LoVo (cell line): Measurements from ENCODE around the gene AP5S1.
"Not testable (repeated sequence)": the region's sequence is repeated elsewhere in the genome, so short reads cannot be mapped to it uniquely, and the experiment has no call there.

Source experiments
- DNase-seq: peaks from one replicate; pipeline ENCODE4 v3.0.0-alpha.2; 2016; ENCODE audit warnings: low spot score

AP5S1 gene

DNA sequence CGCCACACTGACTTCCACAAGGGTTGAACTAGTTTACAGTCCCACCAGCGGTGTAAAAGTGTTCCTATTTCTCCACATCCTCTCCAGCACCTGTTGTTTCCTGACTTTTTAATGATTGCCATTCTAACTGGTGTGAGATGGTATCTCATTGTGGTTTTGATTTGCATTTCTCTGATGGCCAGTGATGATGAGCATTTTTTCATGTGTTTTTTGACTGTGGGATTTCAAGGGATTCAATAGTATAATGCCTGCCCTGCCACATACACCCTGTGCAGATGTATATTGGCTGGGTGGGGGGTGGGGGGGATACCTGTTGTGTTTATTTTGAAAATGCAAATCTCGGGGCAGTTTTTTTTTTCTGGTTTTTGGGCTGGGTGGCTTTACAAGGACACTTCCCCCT is 26.2 kb upstream of the AP5S1 start:
- DNase-seq = not testable (repeated sequence)

DNA sequence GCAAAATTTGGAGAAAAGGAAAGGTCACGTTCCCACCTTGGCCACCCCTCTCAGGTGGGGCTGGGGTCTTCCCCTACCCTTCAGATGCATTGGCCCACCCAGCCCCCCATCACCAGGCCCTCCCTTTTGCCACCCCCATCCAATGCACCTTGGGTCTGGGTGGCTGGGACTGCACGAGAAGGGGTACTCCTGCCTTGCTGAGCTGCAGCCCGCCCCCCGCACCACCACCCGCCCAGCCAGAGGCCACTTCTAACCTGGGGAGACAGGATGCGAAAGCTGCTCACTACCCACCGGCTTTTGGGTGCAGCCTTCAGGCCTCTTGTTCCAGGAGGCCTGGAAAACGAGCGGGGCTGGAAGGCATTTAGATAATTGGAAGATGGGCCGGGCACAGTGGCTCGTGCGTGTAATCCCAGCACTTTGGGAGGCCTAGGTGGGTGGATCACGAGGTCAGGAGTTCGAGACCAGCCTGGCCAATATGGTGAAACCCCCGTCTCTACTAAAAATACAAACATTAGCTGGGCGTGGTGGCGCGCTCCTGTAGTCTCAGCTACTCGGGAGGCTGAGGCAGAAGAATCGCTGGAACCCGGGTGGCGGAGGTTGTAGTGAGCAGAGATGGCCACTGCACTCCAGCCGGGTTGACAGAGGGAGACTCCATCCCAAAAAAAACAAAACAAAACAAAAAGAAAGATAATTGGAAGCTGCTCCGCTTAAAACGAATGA is 25.5 kb upstream of the AP5S1 start:
- DNase-seq = no peak

DNA sequence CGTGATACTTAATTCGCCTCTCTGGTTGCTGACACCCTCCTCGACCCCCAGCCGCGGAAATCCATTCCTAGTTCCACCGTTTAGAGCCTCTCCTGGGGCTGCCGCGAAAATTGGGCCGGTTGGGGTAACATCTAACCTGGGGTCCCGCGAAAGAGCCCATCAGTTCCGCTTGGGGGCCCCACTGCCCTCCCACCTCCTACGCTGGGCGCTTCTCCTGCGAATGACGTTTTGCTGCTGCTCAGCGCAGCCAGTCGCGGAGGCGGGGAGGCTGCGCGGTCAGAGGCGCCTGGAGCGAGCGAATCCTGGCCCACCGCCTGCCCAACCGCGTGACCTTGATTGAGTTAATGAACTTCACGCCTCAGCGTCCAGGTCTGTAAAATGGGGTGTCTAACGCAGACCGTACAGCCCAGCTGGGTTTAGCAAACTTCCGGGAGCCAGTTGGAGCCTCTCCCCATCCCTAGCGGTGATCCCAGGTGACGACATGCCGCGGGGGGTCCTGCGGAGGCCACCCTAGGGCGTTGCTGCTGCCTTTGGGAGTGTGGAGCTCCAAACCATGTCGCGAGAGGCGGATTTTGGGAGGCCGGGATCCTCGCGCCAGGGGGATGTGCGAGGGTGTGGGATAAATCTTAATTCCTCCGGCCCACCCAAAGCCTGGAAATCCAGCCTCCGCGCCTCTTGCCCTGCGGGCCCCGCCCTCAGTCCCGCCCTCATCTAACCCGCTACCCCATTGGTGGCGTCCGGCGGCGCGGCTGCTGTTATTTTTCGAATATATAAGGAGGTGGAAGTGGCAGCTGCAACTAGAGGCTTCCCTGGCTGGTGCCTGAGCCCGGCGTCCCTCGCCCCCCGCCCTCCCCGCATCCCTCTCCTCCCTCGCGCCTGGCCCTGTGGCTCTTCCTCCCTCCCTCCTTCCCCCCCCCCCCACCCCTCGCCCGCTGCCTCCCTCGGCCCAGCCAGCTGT is 24.6 kb upstream of the AP5S1 start, which contains the start of gene CDC25B:
TSS of gene CDC25B (plus strand) at position 800 of the 958 bp plus-strand sequence. CDS start 222 bp downstream, outside the sequence.
- DNase-seq = peak; percentile 89

DNA sequence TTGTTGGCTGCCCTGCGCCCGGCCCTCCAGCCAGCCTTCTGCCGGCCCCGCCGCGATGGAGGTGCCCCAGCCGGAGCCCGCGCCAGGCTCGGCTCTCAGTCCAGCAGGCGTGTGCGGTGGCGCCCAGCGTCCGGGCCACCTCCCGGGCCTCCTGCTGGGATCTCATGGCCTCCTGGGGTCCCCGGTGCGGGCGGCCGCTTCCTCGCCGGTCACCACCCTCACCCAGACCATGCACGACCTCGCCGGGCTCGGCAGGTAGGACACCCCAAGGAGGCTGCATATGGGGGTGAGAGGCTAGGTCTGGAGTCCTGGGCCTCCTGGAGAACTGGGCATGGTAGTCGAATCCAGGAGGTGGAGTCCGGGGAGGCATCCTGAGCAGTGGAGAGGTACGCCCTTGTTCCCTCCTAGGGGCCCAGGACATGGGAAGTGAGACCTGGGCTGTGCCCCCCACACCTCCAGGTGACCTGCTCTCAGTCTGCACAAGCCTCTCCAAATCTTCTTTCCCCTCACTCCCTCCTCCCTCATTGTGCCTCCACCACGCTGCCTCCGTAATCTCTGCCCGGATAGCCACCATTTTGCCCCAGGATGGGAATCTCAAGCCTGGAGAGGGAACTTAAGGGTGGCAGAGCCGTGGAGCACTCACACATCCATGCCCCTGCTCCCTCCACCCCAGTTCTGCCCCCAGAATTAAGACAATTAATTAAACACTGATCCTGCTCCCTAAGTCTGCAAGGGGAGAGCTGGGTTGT is 23.7 kb upstream of the AP5S1 start:
- no peak for DNase-seq

DNA sequence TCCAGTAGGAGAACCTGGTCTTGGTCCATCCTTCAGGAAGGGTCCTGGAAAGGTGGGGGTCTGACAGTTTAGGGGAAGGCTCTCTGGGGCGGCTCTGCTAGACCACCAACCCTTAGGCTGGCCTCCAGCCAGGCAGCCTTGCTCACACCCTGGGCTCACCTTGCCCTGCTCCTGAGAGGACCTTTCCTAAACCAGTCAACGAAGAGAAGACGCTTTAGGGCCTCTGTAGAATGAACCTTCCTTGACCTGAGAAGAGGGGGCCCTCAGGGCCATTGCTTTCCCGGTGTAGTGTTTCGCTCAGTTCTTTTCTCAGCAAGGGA is 23.2 kb upstream of the AP5S1 start:
- no peak for DNase-seq

DNA sequence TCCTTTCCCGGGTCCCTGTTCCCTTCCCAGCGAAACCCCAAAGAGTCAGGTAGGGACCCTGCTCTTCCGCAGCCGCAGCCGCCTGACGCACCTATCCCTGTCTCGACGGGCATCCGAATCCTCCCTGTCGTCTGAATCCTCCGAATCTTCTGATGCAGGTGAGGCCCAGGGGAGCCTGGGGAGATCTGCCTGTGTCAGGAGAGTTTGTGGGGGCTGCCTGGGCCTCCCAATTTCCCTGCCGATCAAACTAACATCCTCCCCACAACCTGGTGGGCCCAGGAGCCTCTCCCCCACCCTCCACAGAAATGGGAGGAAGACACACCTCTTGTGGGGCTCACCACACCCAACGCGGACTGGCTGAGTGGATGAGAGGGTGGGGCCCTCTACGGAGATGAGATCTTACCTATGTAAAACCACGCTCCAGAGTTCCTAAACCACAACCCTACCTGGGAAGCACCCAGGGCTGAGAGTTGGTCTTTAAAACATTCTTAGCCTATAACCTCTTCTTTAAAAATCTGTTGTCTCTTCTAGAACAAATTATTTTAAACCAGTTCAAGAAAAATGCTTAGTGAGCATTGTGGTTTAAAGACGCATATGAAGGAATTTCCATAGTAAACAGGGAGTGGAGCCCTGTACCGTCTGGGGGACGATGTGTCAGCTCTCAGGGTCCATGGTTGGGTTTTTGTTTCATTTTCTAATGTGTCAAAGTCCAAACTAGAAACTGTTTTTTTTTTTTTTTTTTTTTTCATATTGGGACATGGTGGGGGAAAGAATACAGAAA is 22.6 kb upstream of the AP5S1 start:
- peak; percentile 62 for DNase-seq

DNA sequence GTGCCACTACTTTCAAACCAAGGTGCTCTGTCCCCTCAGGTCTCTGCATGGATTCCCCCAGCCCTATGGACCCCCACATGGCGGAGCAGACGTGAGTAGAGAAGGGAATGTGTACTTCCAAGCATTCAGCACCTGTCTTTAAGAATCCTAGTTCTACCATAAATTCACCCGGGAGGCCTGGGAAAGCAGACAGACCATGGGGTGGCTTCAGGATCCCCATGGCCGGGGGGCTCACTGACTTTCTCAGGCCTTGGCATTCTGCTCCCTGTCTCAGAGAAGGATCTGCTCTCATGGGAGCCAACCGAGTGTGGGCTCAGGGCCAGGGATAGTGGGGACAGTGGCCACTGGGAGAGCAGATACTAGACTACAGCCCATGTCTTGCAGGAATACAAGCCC is 22.0 kb upstream of the AP5S1 start:
- DNase-seq = no peak

DNA sequence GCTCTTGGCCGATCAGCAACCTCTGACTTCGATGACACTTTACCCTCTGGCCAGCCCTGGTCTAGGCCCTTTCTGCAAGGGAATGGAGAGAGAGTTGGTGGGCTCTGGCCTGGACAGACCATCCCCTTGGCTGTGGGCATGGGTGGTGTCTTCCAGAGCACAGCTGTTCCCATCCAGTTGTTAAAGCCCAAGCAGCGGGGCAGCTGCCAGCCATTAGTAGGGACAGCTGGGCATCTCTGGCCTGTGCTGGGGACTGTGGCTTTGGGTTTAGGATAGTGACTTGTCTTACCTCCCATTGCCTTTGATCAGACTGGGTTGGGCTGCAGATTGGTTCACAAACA is 21.5 kb upstream of the AP5S1 start:
- no peak for DNase-seq

DNA sequence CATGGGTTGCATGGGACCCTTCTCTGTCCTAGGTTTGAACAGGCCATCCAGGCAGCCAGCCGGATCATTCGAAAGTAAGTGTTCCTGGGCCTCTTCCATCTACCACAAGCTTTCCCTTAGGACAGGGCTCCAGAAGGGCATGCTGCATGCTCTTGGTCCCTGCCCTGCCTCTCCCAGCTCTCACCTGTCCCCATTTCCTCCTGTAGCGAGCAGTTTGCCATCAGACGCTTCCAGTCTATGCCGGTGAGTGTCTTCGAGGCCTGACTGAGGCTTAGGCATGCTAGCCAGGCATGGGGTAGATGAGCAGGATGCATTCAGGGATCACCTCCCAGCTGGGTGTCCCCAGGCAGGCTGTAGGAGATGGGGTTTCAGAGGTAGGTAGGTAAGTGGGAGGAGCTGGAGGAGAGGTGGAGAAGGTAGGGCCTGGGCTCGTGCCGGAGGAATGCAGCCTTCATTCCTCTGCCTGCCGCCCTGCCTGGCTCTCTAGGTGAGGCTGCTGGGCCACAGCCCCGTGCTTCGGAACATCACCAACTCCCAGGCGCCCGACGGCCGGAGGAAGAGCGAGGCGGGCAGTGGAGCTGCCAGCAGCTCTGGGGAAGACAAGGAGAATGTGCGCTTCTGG is 20.0 kb upstream of the AP5S1 start:
- no peak for DNase-seq

DNA sequence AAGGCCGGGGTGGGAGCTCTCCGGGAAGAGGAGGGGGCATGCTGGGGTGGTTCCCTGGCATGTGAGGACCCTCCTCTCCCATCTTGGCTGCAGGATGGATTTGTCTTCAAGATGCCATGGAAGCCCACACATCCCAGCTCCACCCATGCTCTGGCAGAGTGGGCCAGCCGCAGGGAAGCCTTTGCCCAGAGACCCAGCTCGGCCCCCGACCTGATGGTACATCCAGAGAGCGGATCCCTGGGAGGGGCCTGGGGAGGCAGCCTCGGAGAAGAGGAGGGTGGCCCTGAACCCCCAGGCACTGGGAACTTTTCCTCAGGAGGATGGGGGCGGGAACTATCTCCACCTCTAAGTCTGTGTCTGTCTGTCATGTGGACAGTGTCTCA is 19.5 kb upstream of the AP5S1 start:
- DNase-seq = no peak

DNA sequence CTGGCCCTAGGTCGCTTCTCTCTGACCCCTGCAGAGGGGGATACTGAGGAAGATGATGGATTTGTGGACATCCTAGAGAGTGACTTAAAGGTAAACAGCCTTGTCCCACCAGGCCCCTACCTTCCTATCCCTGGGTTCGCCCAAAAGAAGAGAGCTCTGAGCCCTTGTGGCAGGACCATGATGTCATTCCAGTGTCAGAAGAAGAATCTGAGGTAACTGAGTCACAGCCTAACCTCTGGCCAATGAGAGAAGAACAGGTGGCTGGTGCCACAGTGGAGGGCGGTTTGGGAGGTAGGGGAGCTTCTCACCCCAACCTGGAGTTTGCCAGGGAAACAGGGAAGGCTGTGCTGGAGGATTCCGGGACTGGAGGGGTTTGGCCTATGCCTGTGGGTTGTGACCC is 19.0 kb upstream of the AP5S1 start:
- no peak for DNase-seq

DNA sequence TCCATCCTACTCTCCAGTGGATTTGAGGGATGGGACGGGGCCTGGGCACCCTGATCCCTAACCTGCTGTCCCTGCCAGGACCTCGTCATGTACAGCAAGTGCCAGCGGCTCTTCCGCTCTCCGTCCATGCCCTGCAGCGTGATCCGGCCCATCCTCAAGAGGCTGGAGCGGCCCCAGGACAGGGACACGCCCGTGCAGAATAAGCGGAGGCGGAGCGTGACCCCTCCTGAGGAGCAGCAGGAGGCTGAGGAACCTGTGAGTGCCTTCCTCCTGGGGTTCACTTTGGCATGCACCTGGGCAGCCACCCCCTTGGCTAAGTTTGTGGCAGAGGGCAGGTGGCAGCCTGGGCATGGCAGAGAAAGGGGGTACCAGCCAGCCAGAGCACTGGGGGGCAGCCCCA is 18.5 kb upstream of the AP5S1 start:
- DNase-seq = no peak

DNA sequence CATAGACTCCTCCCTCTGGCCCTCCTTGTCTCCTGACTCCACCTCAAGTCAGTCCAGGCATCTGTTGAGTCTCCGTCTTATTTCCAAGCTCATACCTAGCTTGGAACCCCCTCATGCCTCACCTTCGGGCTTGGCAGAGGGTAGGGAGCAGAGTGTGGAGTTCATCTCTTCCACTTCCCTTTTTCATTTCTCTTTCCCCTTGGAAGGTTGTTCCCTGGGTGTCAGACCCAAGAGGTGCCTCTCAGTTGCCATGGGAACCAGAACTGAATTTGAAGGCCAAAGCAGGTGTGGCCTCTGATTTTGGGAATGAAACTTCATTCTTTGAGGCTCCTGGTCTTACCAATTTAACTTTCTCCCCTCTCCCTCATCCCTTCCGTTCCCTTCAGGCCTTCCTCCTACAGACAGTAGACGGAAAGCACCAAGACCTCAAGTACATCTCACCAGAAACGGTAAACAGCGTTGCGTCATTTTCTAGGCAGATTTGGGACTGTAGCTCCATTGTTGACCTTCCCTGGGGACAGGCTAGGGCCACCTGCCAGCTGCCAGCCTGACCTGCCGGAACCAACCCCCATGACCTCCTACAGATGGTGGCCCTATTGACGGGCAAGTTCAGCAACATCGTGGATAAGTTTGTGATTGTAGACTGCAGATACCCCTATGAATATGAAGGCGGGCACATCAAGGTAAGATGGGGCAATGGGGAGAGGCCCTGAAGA is 17.7 kb upstream of the AP5S1 start:
- no peak for DNase-seq

DNA sequence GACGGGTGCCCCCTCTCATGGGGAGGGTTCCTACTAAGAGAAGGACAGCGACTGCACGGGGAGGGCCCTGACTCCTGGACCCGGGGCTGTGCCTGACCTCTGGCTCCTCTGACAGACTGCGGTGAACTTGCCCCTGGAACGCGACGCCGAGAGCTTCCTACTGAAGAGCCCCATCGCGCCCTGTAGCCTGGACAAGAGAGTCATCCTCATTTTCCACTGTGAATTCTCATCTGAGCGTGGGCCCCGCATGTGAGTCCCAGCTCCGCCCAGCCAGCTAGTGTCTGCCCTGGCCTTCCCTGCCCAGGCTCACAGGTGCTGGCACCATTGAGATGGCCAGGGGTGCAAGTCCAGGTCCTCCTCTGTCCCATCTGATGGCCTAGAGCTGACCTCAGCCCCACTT is 17.1 kb upstream of the AP5S1 start:
- DNase-seq = no peak

DNA sequence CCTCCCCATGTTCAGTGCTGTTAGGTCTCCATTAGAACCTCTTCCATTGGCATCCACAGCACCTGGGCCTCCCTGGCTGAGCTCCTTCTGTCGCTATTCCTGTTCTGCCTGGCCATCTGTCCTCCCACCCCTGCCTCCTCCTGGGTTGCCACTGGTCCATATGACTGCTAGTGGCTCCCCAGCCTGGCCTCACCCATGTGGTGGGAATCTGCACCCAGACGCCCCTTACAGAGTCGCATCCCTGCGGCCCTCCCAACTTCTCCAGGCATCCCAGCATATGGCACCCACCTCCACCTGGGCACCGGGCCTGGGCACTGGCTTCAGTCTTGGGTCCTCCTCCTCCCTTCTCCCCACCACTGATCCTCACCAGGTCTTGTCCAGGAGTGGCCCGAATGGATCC is 16.5 kb upstream of the AP5S1 start:
- DNase-seq = no peak

DNA sequence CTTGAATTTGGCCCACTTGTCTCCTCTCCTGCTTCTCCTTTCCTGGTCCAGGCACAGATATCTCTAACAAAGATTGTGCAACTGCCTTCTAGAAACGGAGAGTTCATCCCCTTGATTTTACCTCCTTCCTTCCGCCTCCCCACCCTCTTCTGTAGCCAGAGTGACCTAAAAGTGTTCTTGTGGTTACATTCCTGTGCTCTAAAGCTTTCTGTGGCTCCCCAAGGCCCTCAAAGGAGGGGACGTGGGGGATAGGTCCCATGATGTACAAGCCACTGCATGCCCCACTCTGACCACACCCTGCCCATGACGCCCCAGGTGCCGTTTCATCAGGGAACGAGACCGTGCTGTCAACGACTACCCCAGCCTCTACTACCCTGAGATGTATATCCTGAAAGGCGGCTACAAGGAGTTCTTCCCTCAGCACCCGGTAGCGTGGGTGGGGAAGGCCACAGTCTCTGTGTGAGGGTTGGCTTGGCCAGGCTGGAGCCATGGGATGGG is 16.0 kb upstream of the AP5S1 start:
- DNase-seq = no peak

DNA sequence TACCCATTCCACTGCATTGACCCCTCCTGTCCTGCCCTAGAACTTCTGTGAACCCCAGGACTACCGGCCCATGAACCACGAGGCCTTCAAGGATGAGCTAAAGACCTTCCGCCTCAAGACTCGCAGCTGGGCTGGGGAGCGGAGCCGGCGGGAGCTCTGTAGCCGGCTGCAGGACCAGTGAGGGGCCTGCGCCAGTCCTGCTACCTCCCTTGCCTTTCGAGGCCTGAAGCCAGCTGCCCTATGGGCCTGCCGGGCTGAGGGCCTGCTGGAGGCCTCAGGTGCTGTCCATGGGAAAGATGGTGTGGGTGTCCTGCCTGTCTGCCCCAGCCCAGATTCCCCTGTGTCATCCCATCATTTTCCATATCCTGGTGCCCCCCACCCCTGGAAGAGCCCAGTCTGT is 15.6 kb upstream of the AP5S1 start:
- DNase-seq = no peak

DNA sequence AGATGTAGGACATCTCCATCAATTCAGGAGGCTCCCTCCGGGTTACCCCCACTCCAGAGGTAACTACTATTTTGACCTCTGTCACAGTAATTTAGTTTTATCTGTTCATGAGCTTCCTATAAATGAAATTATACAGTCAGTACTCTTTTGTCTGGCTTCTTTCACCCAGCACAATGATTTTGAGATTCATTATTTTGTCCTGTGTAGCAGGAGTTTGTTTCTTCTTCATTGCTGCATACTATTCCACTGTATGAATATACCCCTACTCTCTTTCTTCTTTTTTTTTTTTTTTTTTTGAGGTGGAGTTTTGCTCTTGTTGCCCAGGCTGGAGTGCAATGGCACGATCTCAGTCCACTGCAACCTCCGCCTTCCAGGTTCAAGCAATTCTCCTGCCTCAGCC is 11.8 kb upstream of the AP5S1 start:
- DNase-seq = no peak

DNA sequence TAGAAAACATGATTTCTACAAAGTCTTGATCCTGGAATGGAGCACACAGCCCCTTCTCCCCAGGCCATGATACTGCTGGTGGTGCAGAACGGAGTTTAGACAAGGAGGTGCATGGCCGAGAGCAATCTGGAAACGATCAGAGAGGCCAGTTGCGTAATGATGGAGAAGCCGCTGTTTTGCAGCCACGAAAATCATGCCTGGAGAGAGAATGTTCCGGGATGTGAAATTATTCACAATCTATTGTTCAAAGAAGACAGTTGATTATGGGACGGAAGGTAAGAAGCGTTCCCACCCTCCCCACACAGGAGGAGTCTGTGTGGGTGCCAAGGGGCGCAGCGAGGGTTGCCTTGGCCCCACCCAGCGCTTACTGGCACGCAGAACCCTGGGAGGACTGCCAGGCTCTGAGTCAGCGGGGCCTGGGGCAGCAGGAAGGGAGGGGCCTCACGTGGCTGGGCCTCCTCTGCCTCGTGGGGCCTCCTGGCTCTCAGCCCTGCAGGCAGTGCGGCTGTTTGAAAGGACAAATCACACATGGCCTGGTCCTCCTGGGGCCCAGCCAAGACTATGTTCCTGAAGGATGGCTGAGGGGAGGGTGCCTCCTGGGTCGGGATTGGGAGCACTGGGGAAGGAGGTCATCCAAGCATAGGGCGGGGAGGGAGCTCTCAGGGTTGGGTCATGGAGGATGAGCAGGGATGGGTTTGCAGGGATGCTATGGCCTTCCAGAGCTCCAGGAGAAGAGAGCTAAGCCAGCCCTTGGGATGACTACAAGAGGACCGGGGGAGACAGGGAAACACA is 8.7 kb upstream of the AP5S1 start:
- peak; percentile 98 for DNase-seq

DNA sequence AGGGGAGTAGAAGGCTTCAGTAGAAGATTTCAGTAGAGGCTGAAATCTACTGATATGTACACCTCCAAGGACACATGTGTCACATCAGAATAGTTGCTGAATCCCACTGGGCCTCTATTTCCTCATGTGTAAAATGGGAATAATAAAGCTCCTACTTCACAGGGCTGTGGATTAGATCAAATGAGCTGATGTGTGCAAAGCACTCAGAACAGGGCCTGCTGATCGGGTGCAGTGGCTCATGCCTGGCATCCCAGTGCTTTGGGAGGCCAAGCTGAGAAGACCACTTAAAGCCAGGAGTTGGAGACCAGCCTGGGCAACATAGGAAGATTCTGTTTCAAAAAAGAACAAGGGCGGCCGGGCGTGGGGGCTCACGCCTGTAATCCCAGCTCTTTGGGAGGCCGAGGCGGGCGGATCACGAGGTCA is 8.1 kb upstream of the AP5S1 start:
- DNase-seq = no peak
